PFSK-1 (cell line): ENCODE results near the gene DCBLD1.

Experiments used
- FOXP2 ChIP-seq: optimal IDR thresholded peaks from 2 replicates; pipeline ENCODE3; 2011; ENCODE audit warnings: borderline replicate concordance, control low read depth, inconsistent platforms; ENCODE audit not compliant: insufficient read depth; ENCODE audit errors: extremely low read length, extremely low read depth
- POLR2AphosphoS5 ChIP-seq: IDR thresholded peaks from 2 replicates; pipeline ENCODE4 v1.6.1; 2012; ENCODE audit warnings: low read depth, mild to moderate bottlenecking, control low read depth, low read length, moderate library complexity
- REST ChIP-seq, 2 experiments: IDR thresholded peaks; 2 replicates each; pipeline versions ENCODE4 v1.6.1 to v1.8.0; 2011 to 2012; ENCODE audit warnings: low read depth in 2 of 2, low read length in 2 of 2, control low read depth in 1 of 2, inconsistent platforms in 1 of 2, mild to moderate bottlenecking in 1 of 2, moderate library complexity in 1 of 2; ENCODE audit not compliant: insufficient read depth in 1 of 2
- SIN3A ChIP-seq: IDR thresholded peaks from 2 replicates; pipeline ENCODE4 v1.6.1; 2012; ENCODE audit warnings: mild to moderate bottlenecking, low read length, moderate library complexity, borderline replicate concordance; ENCODE audit not compliant: insufficient read depth
- TAF1 ChIP-seq: IDR thresholded peaks from 2 replicates; pipeline ENCODE4 v1.6.1; 2012; ENCODE audit warnings: low read length, control low read depth, borderline replicate concordance; ENCODE audit not compliant: insufficient read depth

DNA sequence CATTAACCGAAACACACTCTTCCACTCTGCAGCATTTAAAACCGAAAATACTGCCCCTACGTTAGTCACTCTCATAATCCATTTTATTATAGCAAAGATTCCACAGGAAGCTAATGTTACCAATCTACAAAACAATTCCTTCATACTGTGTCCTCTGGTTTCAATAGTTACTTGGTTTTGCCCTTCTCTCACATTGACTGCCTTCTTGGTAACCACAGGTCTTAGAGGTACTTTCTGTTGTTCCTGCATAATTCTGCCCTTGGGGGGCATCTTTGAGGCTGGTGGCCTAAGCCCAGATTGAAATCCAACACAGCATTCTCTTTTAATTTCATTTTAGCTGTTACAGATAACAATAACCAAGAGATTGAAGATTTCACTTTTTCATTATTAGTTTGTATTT is 9.8 kb upstream of the DCBLD1 start:
- TF ChIP-seq TAF1 (no peak), POLR2AphosphoS5 (no peak), REST (IDR thresholded peaks at IDR 0.05; ENCODE audit: insufficient read depth in 1 of 2, low read depth in 2 of 2, low read length in 2 of 2) (no peak), SIN3A (no peak), FOXP2 (no peak)
